K562 (cell line): ENCODE results near the gene WWC2. TPM values are rescaled to one million over a fixed set of nuclear protein-coding genes. Genes with fewer than 3 reads are reported as not detected.

Experiments used
- ATAC-seq: fragments of 200-7000 bp; cut with Tn5 transposase; 3 replicates; pipeline ENCODE4 v1.9.1; 2020; ENCODE audit warnings: moderate library complexity
- BruUV-seq: library from RNA; stranded (reverse); fragments of 400-500 nt; replicated peaks from 2 replicates; lab custom pipeline; 2021; lab: Mats Ljungman, UMichigan
- CTCF ChIA-PET: fragments of 300-600 bp; formaldehyde crosslinking; extraction: SDS; loops from one replicate; lab custom pipeline; 2021; ENCODE audit warnings: low intra/inter-chr PET ratio; lab: Yijun Ruan, JAX
- POLR2A ChIA-PET: fragments of 300-600, 350-650 bp; sonication (Branson Sonifier 250); formaldehyde crosslinking; extraction: SDS; loops from one replicate; lab custom pipeline; 2021; ENCODE audit warnings: antibody characterized with exemption, inconsistent platforms; lab: Yijun Ruan, JAX
- DNase-seq, 4 experiments: peaks; one replicate each; pipeline versions ENCODE4 v3.0.0 to v3.0.0-alpha.2; 2011 to 2018; ENCODE audit warnings: low spot score in 3 of 4, mixed read lengths in 3 of 4; ENCODE audit errors: extremely low read depth in 1 of 4
- FAIRE-seq: peaks from 2 replicates; lab custom pipeline; 2011; peaks lifted over from hg19 to GRCh38; lab: Jason Lieb, UNC
- H2AFZ ChIP-seq: 2 replicates; pipeline ENCODE4 v1.6.0; 2011; ENCODE audit warnings: low read depth, low read length, control low read depth, inconsistent platforms
- H3K27ac ChIP-seq: fragments of 200-600 bp; 3 replicates; pipeline ENCODE4 v1.8.0; 2011; ENCODE audit warnings: low read depth, mild to moderate bottlenecking, control low read depth, inconsistent platforms, low read length, moderate library complexity, mixed read lengths; ENCODE audit errors: extremely low read depth
- H3K27me3 ChIP-seq, 2 experiments: fragments of 300-600 bp in 1 of 2; 2 replicates in 1 of 2; 3 replicates in 1 of 2; pipeline versions ENCODE4 v1.6.0 to v1.8.0; 2011; ENCODE audit warnings: inconsistent platforms in 2 of 2, low read length in 2 of 2, mild to moderate bottlenecking in 1 of 2, mixed read lengths in 1 of 2, moderate library complexity in 1 of 2; ENCODE audit not compliant: control insufficient read depth in 2 of 2, insufficient read depth in 2 of 2
- H3K36me3 ChIP-seq: fragments of 300-600 bp; 3 replicates; pipeline ENCODE4 v1.8.0; 2011; ENCODE audit warnings: mild to moderate bottlenecking, low read length, inconsistent platforms; ENCODE audit not compliant: control insufficient read depth, insufficient read depth
- H3K4me1 ChIP-seq, 2 experiments: fragments of 200-600 bp in 1 of 2; replicated peaks in 1 of 2; 2 replicates in 1 of 2; 3 replicates in 1 of 2; pipeline versions ENCODE4 v1.5.1 to v1.8.0; 2011; ENCODE audit warnings: inconsistent platforms in 2 of 2, low read length in 2 of 2, mild to moderate bottlenecking in 1 of 2, mixed read lengths in 1 of 2, moderate library complexity in 1 of 2; ENCODE audit not compliant: control insufficient read depth in 2 of 2, insufficient read depth in 2 of 2
- H3K4me2 ChIP-seq: 2 replicates; pipeline ENCODE4 v1.6.1; 2011; ENCODE audit warnings: low read length, control low read depth, inconsistent platforms, mixed read lengths; ENCODE audit not compliant: insufficient read depth
- H3K4me3 ChIP-seq: fragments of 200-600 bp; sonication (generic), shearing (Covaris generic); 2 replicates; pipeline ENCODE4 v1.5.1; 2016; ENCODE audit warnings: control low read depth, inconsistent platforms
- H3K79me2 ChIP-seq: fragments of 200-600 bp; 3 replicates; pipeline ENCODE4 v1.8.0; 2011; ENCODE audit warnings: low read length, inconsistent platforms; ENCODE audit not compliant: control insufficient read depth, insufficient read depth
- H3K9ac ChIP-seq, 2 experiments: 2 replicates each; pipeline versions ENCODE4 v1.6.0 to v1.6.1; 2011; ENCODE audit warnings: low read depth in 2 of 2, low read length in 2 of 2, control low read depth in 1 of 2, inconsistent platforms in 1 of 2, mild to moderate bottlenecking in 1 of 2, mixed read lengths in 1 of 2; ENCODE audit not compliant: insufficient read depth in 1 of 2
- H3K9me1 ChIP-seq: one replicate; pipeline ENCODE4 v1.6.0; 2011; ENCODE audit warnings: inconsistent platforms, mild to moderate bottlenecking, low read length, moderate library complexity; ENCODE audit not compliant: control insufficient read depth, insufficient read depth
- H3K9me3 ChIP-seq: replicated peaks from 2 replicates; pipeline ENCODE4 v1.5.1; 2011; ENCODE audit warnings: low read depth, low read length, inconsistent platforms; ENCODE audit not compliant: control insufficient read depth, insufficient read depth
- H4K20me1 ChIP-seq: replicated peaks from 2 replicates; pipeline ENCODE4 v1.6.1; 2011; ENCODE audit warnings: low read length, inconsistent platforms, mixed read lengths; ENCODE audit not compliant: control insufficient read depth, insufficient read depth
- BRF2 ChIP-seq: IDR thresholded peaks from 3 replicates; pipeline ENCODE4 v1.6.1; 2011; ENCODE audit warnings: borderline replicate concordance, mild to moderate bottlenecking; ENCODE audit not compliant: insufficient read length, insufficient read depth
- CC2D1A ChIP-seq: fragments of 450-650 bp; IDR thresholded peaks from 2 replicates; pipeline ENCODE4 v1.6.1; 2017; ENCODE audit warnings: mild to moderate bottlenecking
- DPF2 ChIP-seq: fragments of 450-650 bp; IDR thresholded peaks from 2 replicates; pipeline ENCODE4 v1.6.1; 2016
- MEIS2 ChIP-seq: fragments of 450-650 bp; IDR thresholded peaks from 2 replicates; pipeline ENCODE4 v1.6.1; 2014; ENCODE audit warnings: mild to moderate bottlenecking; ENCODE audit not compliant: partially characterized antibody
- MYNN ChIP-seq, 2 experiments: sonication (generic); formaldehyde crosslinking in 1 of 2; IDR thresholded peaks; 2 replicates each; pipeline versions ENCODE4 v1.5.0 to v1.6.1; 2016 to 2020; ENCODE audit warnings: antibody characterized with exemption in 1 of 2, missing genetic modification reagents in 1 of 2
- RERE ChIP-seq: sonication (generic); formaldehyde crosslinking; IDR thresholded peaks from 2 replicates; pipeline ENCODE4 v1.8.0; 2023; ENCODE audit warnings: missing genetic modification reagents, mild to moderate bottlenecking, borderline replicate concordance
- TAL1 ChIP-seq: fragments of 450-650 bp; IDR thresholded peaks from 2 replicates; pipeline ENCODE4 v1.6.1; 2016; ENCODE audit warnings: mild to moderate bottlenecking
- TCF7 ChIP-seq: sonication (generic); IDR thresholded peaks from 2 replicates; pipeline ENCODE4 v1.6.1; 2016; ENCODE audit warnings: antibody characterized with exemption, borderline replicate concordance
- ZNF274 ChIP-seq: IDR thresholded peaks from 2 replicates; pipeline ENCODE4 v1.6.1; 2011; ENCODE audit warnings: low read depth, mild to moderate bottlenecking, low read length, moderate library complexity, borderline replicate concordance
- ZNF518B ChIP-seq: fragments of 250-450 bp; sonication (Bioruptor Pico); IDR thresholded peaks from 2 replicates; pipeline ENCODE4 v1.5.0; 2021; ENCODE audit warnings: mild to moderate bottlenecking, moderate library complexity
- ZSCAN32 ChIP-seq: fragments of 450-650 bp; formaldehyde crosslinking; IDR thresholded peaks from 2 replicates; pipeline ENCODE4 v1.4.0; 2020; ENCODE audit warnings: mild to moderate bottlenecking, moderate library complexity
- WGBS: fragments of 100-300 bp; shearing (Covaris generic); methylation state at CpG from one replicate; pipeline ENCODE4 v1.1.6; 2016; ENCODE audit warnings: low coverage, mixed read lengths; ENCODE audit not compliant: insufficient coverage; ENCODE audit errors: missing lambda C conversion rate; 5-methylcytosine and 5-hydroxymethylcytosine counted together
- in situ Hi-C: fragments of 300-500 bp; cut with MboI; formaldehyde crosslinking; loops from 4 replicates; pipeline ENCODE4 v1.15.0; 2018; ENCODE audit warnings: inconsistent platforms, mixed read lengths
- intact Hi-C: fragments of 100-400 bp; cut with micrococcal nuclease; formaldehyde crosslinking; loops from 2 replicates; pipeline ENCODE4 v1.14.2; 2022
- polyA plus RNA-seq, 8 experiments: library from polyadenylated mRNA; depleted of rRNA in 4 of 8; stranded (reverse) in 5 of 8; unstranded in 3 of 8; fragments of >200 nt; fragmentation: Nextera tagmentation in 2 of 8; fragmentation: Illumina TruSeq in 1 of 8; extraction: Ambion mirVana in 2 of 8; extraction: Trizol in 1 of 8; gene quantifications; 2 replicates each; pipeline versions ENCODE4 v1.2.1 to v1.2.3, GENCODE V29; 2011 to 2014; ENCODE audit warnings: inconsistent platforms in 1 of 8, missing spikeins in 1 of 8
- total RNA-seq, 7 experiments: library from RNA; depleted of rRNA in 6 of 7; stranded (reverse); fragments of >200 nt in 6 of 7; fragmentation: Illumina TruSeq in 2 of 7; extraction: Trizol in 2 of 7; gene quantifications; 2 replicates each; pipeline versions ENCODE4 v1.2.1 to v1.2.3, GENCODE V29; 2011 to 2021; ENCODE audit warnings: low replicate concordance in 1 of 7

Gene WWC2
- total and polyA plus RNA-seq, 9 of the 15 experiments (the other 6 are each of a cell fraction or from before 2014, with no cell fraction given), result 3.7 to 39.4 (median 19.6) TPM

GRCh38 chr4:183262776-183263100 is 163.7 kb downstream of the WWC2 start:
- ChIA-PET POLR2A (interaction anchor here (1.3 kb wide), 1 partner anchor 324 kb away, joined by 3 read pairs; no protein-coding TSS in a partner anchor), CTCF (interaction anchor here (1.0 to 4.3 kb wide), 6 partner anchors 145 to 785 kb away, joined by 3 to 44 read pairs (median 10); no protein-coding TSS in a partner anchor)
- no peaks in the 10 kb centered on the region for H4K20me1 ChIP-seq
- no peaks in the 10 kb centered on the region for H3K9me1 ChIP-seq
- no peak overlapping the region for H3K9ac ChIP-seq
- peaks cover 41% of the 10 kb centered on the region for H3K36me3 ChIP-seq
- no peak overlapping the region for H3K27ac ChIP-seq
- no peak overlapping the region for H3K4me3 ChIP-seq
- WGBS, result 19% methylated on average over 6 of the region's 6 CpGs
- in situ Hi-C loops, result loop anchor here (25.0 kb wide), 1 partner anchor 800 kb away; no protein-coding TSS in a partner anchor
- FAIRE-seq, result no peak
- ATAC-seq, result no peak; the same call in 2 of the 3 replicates
- H2AFZ ChIP-seq, result peak overlapping the region; percentile 37; the same call in 1 of the 2 replicates
- no peaks in the 10 kb centered on the region for H3K9me3 ChIP-seq
- no TSS peak for BruUV-seq
- peaks cover 0 to 4% of the 10 kb centered on the region in 2 experiments; a peak in 3 of 5 replicates for H3K4me1 ChIP-seq
- no peaks in the 10 kb centered on the region for H3K27me3 ChIP-seq
- DNase-seq, result no peak
- intact Hi-C loops, result loop anchor here (1.0 to 10.0 kb wide), 7 partner anchors 90 to 785 kb away; no protein-coding TSS in a partner anchor
- no peak overlapping the region for H3K4me2 ChIP-seq
- H3K79me2 ChIP-seq, result no peaks in the 10 kb centered on the region
- TF ChIP-seq BRF2 (no peak), ZSCAN32 (no peak), MYNN (IDR thresholded peaks at IDR 0.05) (no peak), MYNN (CRISPR knock-in tag; IDR thresholded peaks at IDR 0.05) (no peak), ZNF274 (no peak), ZNF518B (CRISPR knock-in tag) (no peak), RERE (CRISPR knock-in tag) (no peak), CC2D1A (no peak), MEIS2 (peak; percentile 13), DPF2 (no peak), TCF7 (no peak), TAL1 (no peak)
